GM18511 (cell line): ENCODE results near the gene SUN1.
"Not testable (repeated sequence)": the region's sequence is repeated elsewhere in the genome, so short reads cannot be mapped to it uniquely, and the experiment has no call there.

Experiments used
- ATAC-seq: cut with Tn5 transposase; IDR thresholded peaks from one replicate; pipeline ENCODE4 v1.9.1; 2021; ENCODE audit warnings: mild to moderate bottlenecking, moderate library complexity; ENCODE audit not compliant: unreplicated experiment

SUN1 gene

GRCh38 chr7:803796-804195 is 28.5 kb upstream of the SUN1 start:
- not testable (repeated sequence) for ATAC-seq

GRCh38 chr7:805261-805660 is 27.0 kb upstream of the SUN1 start:
- ATAC-seq: no peak

- no peak for ATAC-seq
Observed at GRCh38 chr7:815284-816216, 16.7 kb upstream of the SUN1 start.

- peak; percentile 84 for ATAC-seq
Observed at GRCh38 chr7:816300-816750, 16.0 kb upstream of the SUN1 start.

- ATAC-seq: peak; percentile 9
Observed at GRCh38 chr7:816751-817671, 15.3 kb upstream of the SUN1 start.

- ATAC-seq: no peak
Observed at GRCh38 chr7:818031-818699, 14.1 kb upstream of the SUN1 start.

GRCh38 chr7:820341-820740 is 11.9 kb upstream of the SUN1 start:
- no peak for ATAC-seq

- no peak for ATAC-seq
Observed at GRCh38 chr7:821688-822087, 10.6 kb upstream of the SUN1 start.

GRCh38 chr7:822692-823276 is 9.5 kb upstream of the SUN1 start:
- ATAC-seq: no peak

GRCh38 chr7:823649-824048 is 8.6 kb upstream of the SUN1 start:
- ATAC-seq: no peak

GRCh38 chr7:824081-824480 is 8.2 kb upstream of the SUN1 start:
- ATAC-seq: no peak

GRCh38 chr7:824664-825063 is 7.6 kb upstream of the SUN1 start:
- no peak for ATAC-seq

GRCh38 chr7:825386-825785 is 6.9 kb upstream of the SUN1 start:
- ATAC-seq: no peak

GRCh38 chr7:826230-826917 is 5.9 kb upstream of the SUN1 start:
- ATAC-seq: no peak

- no peak for ATAC-seq
Observed at GRCh38 chr7:828793-829561, 3.3 kb upstream of the SUN1 start.

GRCh38 chr7:830069-830468 is 2.2 kb upstream of the SUN1 start:
- ATAC-seq: no peak

- peak; percentile 85 for ATAC-seq
Observed at GRCh38 chr7:831596-832166, 595 bp upstream of the SUN1 start.

- ATAC-seq: no peak
Observed at GRCh38 chr7:832968-833424, 720 bp downstream of the SUN1 start.
